ENCODE measurements around the gene ME3. TPM values are rescaled to one million over a fixed set of nuclear protein-coding genes. Genes with fewer than 3 reads are reported as not detected.

The ME3 gene
- total RNA-seq, 1 donor from 2014 or later: 0.92 TPM

DNA sequence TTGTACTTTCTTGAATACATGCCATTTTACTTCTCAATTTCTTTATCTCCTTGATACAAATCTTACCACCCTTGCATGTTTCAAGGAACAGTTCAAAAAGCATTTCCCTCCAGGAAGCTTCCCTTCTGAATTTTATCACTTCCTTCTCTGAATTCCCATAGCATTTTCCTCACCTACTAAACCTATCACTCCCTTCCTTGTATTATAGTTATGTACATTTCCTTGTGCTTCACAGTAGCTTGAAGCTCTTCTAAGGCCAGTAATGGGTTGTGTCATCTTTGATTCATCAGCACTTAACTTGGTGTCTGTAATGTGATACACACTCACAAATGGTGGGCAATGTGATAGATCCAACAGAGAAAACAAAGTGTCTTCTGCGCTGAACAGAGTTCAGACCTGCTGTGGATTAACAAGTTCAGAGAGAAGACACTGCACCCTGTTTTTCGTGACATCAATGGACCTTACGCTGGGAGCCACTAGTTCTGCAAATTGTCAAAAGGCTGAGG, 170.2 kb downstream of the ME3 start:
- no peak for DNase-seq (ENCODE audit: low spot score)
- no peaks in the 10 kb centered on the region for H3K27me3 Mint-ChIP-seq (ENCODE audit: unreplicated experiment)
- TF ChIP-seq, protein P1, sequence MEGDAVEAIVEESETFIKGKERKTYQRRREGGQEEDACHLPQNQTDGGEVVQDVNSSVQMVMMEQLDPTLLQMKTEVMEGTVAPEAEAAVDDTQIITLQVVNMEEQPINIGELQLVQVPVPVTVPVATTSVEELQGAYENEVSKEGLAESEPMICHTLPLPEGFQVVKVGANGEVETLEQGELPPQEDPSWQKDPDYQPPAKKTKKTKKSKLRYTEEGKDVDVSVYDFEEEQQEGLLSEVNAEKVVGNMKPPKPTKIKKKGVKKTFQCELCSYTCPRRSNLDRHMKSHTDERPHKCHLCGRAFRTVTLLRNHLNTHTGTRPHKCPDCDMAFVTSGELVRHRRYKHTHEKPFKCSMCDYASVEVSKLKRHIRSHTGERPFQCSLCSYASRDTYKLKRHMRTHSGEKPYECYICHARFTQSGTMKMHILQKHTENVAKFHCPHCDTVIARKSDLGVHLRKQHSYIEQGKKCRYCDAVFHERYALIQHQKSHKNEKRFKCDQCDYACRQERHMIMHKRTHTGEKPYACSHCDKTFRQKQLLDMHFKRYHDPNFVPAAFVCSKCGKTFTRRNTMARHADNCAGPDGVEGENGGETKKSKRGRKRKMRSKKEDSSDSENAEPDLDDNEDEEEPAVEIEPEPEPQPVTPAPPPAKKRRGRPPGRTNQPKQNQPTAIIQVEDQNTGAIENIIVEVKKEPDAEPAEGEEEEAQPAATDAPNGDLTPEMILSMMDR (IDR thresholded peaks at IDR 0.05; ENCODE audit: unreplicated experiment): no peak
- no peak overlapping the region for H3K4me3 Mint-ChIP-seq (ENCODE audit: unreplicated experiment)
- H3K27ac Mint-ChIP-seq (ENCODE audit: unreplicated experiment): no peak overlapping the region
- no peaks in the 10 kb centered on the region for H3K36me3 Mint-ChIP-seq (ENCODE audit: low read depth, unreplicated experiment)
- H3K4me1 Mint-ChIP-seq (ENCODE audit: unreplicated experiment): peaks cover 6% of the 10 kb centered on the region
- H3K9me3 Mint-ChIP-seq (ENCODE audit: unreplicated experiment): no peaks in the 10 kb centered on the region

DNA sequence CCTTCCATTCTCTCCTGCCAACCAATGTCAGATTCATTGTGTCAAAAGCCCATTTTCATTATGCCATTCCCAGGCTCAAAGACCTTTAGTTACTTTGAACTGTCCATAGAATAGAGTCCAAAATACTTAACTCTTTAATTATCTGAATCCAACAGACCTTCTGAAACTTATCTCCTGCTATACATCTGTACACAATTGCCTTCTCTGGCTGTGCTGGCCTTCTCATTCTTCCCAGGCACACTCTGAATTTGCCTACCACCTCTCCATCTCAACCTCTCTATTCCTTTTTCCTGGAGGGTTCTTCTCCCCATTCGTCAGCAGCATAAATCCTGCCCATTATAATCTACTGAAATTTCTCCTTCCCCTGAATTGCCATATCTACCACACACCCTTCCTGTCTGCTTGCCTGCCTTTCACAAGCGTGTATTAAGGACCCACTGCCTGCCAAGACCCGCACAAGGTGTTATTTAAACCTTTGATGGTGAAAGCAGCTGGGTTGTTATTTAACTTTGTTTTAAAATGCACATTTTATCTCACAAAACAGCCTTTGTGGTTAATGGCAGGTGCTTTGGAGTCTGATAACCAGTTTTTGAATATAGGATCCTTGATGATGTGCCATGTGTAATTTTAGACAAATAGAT, 171.8 kb downstream of the ME3 start:
- Mint-ChIP-seq H3K4me1 (ENCODE audit: unreplicated experiment) (peaks cover 6% of the 10 kb centered on the region), H3K36me3 (ENCODE audit: low read depth, unreplicated experiment) (no peaks in the 10 kb centered on the region), H3K4me3 (ENCODE audit: unreplicated experiment) (no peak overlapping the region), H3K27me3 (ENCODE audit: unreplicated experiment) (peaks cover 1% of the 10 kb centered on the region), H3K9me3 (ENCODE audit: unreplicated experiment) (no peaks in the 10 kb centered on the region), H3K27ac (ENCODE audit: unreplicated experiment) (no peak overlapping the region)
- no peak for DNase-seq (ENCODE audit: low spot score)
- TF ChIP-seq, protein P1 (IDR thresholded peaks at IDR 0.05; ENCODE audit: unreplicated experiment): no peak

DNA sequence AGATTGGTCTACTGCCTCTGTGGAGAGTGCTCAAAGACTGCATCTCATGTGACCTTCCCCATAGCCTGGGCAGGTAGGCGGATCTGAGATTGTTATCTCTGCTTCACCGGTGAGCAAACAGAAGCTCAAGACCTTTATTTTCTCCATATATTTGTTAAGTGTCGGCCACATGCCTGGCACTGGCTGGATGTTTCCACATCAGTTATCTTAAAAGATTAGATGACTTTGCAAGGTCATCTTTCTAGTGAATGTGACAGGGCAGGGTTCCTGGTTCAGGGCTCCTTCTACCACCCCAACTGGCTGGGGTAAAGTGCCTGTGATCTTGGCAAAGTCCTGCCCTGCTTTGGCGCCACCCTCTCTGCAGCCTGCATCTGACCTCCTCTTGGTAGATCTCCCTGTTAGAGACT, 172.7 kb downstream of the ME3 start:
- H3K27me3 Mint-ChIP-seq (ENCODE audit: unreplicated experiment): peaks cover 1% of the 10 kb centered on the region
- peaks cover 6% of the 10 kb centered on the region for H3K4me1 Mint-ChIP-seq (ENCODE audit: unreplicated experiment)
- H3K27ac Mint-ChIP-seq (ENCODE audit: unreplicated experiment): no peak overlapping the region
- H3K4me3 Mint-ChIP-seq (ENCODE audit: unreplicated experiment): no peak overlapping the region
- TF ChIP-seq, protein P1 (IDR thresholded peaks at IDR 0.05; ENCODE audit: unreplicated experiment): no peak
- DNase-seq (ENCODE audit: low spot score): no peak
- no peaks in the 10 kb centered on the region for H3K36me3 Mint-ChIP-seq (ENCODE audit: low read depth, unreplicated experiment)
- no peaks in the 10 kb centered on the region for H3K9me3 Mint-ChIP-seq (ENCODE audit: unreplicated experiment)

DNA sequence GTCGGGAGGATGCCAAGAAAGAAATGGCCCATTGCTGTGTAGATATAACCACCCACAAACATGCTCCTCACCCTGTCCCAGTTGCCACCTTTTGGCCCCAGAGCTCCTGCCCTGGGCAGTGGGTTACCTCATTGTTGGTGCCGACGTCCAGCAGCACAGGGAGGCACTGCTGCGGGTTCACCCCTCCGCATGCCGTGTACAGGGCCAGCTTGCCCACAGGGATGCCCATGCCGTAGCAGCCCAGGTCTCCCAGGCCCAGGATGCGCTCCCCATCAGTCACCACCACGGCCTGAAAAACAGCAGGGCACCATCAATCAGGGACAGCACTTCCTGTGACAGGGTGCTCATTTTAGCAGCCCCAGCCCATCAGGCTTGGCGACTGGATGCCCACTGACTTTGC, 174.6 kb downstream of the ME3 start:
- TF ChIP-seq, protein P1 (IDR thresholded peaks at IDR 0.05; ENCODE audit: unreplicated experiment): no peak
- no peak overlapping the region for H3K27ac Mint-ChIP-seq (ENCODE audit: unreplicated experiment)
- H3K4me1 Mint-ChIP-seq (ENCODE audit: unreplicated experiment): peaks cover 6% of the 10 kb centered on the region
- no peak overlapping the region for H3K4me3 Mint-ChIP-seq (ENCODE audit: unreplicated experiment)
- no peaks in the 10 kb centered on the region for H3K9me3 Mint-ChIP-seq (ENCODE audit: unreplicated experiment)
- DNase-seq (ENCODE audit: low spot score): no peak
- peaks cover 1% of the 10 kb centered on the region for H3K27me3 Mint-ChIP-seq (ENCODE audit: unreplicated experiment)
- H3K36me3 Mint-ChIP-seq (ENCODE audit: low read depth, unreplicated experiment): no peaks in the 10 kb centered on the region

DNA sequence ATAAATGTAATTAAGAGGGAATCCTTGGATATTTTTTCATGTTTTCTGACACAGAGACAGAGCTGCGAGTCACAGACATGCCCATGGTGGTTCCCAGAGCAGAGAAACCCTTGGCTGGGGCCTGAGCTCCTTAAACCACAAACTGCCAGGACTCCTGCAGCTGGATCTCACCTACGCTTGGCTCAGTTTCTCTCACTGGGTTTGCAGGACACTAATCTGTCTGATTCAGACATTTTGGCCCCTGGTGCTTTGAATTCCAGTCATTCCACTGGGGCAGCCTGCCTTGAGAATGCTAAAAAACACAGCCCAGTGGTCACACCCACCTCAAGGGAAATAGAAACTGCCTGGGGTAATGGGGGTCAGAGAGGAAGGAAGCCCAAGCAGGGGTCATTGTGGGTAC, 175.1 kb downstream of the ME3 start:
- DNase-seq (ENCODE audit: low spot score): no peak
- H3K36me3 Mint-ChIP-seq (ENCODE audit: low read depth, unreplicated experiment): no peaks in the 10 kb centered on the region
- H3K4me3 Mint-ChIP-seq (ENCODE audit: unreplicated experiment): no peak overlapping the region
- peaks cover 6% of the 10 kb centered on the region for H3K4me1 Mint-ChIP-seq (ENCODE audit: unreplicated experiment)
- no peaks in the 10 kb centered on the region for H3K9me3 Mint-ChIP-seq (ENCODE audit: unreplicated experiment)
- peaks cover 1% of the 10 kb centered on the region for H3K27me3 Mint-ChIP-seq (ENCODE audit: unreplicated experiment)
- TF ChIP-seq, protein P1 (IDR thresholded peaks at IDR 0.05; ENCODE audit: unreplicated experiment): no peak
- no peak overlapping the region for H3K27ac Mint-ChIP-seq (ENCODE audit: unreplicated experiment)

All from endothelial cell (in vitro differentiated cells).